Tibial nerve (tissue), 4 donors: ENCODE measurements around the gene SHISAL2A.

Experiments
- EP300 ChIP-seq, 2 donors: sonication (generic); formaldehyde crosslinking; IDR thresholded peaks; one replicate each; pipeline ENCODE4 v1.6.1; 2017; ENCODE audit warnings: antibody characterized with exemption in 2 of 2, mild to moderate bottlenecking in 1 of 2
- TF ChIP-seq, protein P1 (sequence below), 5 experiments: fragments of 200-600 bp in 3 of 5; fragments of 450-650 bp in 2 of 5; sonication (generic) in 3 of 5; IDR thresholded peaks; one replicate each; pipeline ENCODE4 v1.5.1; 2016 to 2019; ENCODE audit warnings: antibody characterized with exemption in 5 of 5, mild to moderate bottlenecking in 3 of 5, moderate library complexity in 2 of 5

DNA sequence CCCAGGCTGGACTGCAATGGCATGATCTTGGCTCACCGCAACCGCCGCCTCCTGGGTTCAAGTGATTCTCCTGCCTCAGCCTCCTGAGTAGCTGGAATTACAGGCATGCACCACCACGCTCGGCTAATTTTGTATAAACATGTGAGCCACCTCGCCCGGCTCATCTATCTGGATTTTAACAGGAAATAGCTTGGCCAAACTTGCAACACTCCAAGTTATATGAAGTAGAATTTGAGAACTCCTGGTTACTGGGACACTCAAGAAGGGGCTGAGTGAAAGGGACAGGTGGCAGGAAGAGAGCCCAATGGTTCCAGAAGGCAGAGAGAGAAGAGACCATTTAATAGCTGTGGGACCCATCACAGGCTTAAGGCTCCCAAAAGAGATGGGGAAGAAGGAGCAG lies 33.7 kb upstream of the SHISAL2A start:
- TF ChIP-seq, protein P1, sequence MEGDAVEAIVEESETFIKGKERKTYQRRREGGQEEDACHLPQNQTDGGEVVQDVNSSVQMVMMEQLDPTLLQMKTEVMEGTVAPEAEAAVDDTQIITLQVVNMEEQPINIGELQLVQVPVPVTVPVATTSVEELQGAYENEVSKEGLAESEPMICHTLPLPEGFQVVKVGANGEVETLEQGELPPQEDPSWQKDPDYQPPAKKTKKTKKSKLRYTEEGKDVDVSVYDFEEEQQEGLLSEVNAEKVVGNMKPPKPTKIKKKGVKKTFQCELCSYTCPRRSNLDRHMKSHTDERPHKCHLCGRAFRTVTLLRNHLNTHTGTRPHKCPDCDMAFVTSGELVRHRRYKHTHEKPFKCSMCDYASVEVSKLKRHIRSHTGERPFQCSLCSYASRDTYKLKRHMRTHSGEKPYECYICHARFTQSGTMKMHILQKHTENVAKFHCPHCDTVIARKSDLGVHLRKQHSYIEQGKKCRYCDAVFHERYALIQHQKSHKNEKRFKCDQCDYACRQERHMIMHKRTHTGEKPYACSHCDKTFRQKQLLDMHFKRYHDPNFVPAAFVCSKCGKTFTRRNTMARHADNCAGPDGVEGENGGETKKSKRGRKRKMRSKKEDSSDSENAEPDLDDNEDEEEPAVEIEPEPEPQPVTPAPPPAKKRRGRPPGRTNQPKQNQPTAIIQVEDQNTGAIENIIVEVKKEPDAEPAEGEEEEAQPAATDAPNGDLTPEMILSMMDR (IDR thresholded peaks at IDR 0.05), result no peak
- no peak for TF ChIP-seq EP300 (IDR thresholded peaks at IDR 0.05)
